ENCODE measurements around the gene SRRM4.
A peak's percentile ranks its signal among the peaks of the same experiment; 100 is the strongest.
"Not testable (repeated sequence)": the region's sequence is repeated elsewhere in the genome, so short reads cannot be mapped to it uniquely, and the experiment has no call there.

Gene SRRM4, protein sequence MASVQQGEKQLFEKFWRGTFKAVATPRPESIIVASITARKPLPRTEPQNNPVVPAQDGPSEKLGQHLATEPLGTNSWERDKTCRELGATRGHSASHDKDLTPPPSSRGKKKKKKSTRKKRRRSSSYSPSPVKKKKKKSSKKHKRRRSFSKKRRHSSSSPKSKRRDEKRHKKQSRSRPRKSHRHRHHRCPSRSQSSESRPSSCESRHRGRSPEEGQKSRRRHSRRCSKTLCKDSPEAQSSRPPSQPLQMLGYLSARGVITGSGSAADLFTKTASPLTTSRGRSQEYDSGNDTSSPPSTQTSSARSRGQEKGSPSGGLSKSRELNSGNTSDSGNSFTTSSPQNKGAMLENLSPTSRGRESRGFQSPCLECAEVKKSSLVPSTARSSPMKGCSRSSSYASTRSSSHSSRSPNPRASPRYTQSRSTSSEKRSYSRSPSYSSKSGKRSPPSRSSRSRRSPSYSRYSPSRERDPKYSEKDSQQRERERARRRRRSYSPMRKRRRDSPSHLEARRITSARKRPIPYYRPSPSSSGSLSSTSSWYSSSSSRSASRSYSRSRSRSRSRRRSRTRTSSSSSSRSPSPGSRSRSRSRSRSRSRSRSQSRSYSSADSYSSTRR

DNA sequence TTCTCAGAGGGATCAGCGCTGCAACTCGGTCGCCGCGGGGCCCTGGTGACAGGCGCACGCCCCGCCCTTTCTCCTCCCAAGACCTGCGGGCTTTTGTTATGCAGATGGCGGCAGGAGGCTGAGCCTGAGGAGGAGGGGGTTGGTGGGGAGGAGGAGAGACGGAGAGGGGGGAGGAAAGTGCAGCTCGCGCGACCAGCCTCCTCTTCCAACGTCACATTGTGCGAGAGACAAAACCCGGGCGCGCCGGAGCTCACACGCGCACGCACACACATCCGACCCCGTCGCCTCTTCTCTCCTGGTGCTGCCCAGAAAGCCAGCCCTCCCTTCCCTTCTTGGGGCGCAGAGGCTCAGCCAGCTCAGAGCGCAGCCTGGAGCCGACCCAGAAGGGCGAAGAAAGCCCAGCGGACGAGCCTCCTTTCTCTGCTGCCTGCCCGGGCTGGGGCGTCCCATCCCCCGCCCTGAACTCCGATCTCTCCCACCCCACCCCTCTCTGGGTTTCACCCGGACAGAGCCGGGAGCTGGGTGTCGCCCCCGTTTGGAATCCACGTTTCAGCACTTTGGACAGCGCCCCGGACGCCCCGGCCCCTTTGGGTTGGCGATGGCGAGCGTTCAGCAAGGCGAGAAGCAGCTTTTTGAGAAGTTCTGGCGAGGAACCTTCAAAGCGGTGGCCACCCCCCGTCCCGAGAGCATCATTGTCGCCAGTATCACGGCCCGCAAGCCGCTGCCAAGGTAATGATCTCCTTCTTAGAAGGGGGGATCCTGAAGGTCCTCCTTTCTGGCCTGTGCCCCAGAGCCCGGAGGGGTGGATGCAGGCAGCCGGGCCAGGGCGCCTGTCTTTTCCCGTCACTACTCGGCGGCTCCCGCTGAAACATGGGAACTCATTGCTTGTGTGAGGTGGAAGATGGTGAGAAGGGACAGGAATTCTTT, at the start of gene SRRM4:
SRRM4 (plus strand) TSS at position 257 of the 927 bp plus-strand sequence; CDS start at position 599, 342 bp downstream.
- DNase-seq, result peak; percentile 12 to 58

DNA sequence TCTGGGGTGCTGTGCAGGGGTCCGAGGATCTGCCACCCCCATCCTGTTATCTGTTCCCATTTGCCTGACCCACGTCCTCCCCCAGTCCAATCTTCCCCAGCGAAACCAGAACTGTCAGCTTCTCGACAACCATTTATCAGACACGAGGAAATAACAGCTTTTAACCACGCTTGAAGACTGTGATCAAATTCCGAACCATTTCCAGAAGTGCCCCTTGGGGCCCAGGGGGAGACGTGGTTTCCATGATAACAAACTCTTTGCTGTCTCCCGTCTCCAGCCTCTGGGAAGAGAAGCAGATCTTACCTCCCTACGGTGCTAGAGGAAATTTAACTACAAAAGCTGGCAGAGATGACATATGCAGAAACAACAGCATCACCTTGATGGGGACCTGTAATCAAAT, 35.1 kb upstream of the SRRM4 start:
- DNase-seq, result no peak

DNA sequence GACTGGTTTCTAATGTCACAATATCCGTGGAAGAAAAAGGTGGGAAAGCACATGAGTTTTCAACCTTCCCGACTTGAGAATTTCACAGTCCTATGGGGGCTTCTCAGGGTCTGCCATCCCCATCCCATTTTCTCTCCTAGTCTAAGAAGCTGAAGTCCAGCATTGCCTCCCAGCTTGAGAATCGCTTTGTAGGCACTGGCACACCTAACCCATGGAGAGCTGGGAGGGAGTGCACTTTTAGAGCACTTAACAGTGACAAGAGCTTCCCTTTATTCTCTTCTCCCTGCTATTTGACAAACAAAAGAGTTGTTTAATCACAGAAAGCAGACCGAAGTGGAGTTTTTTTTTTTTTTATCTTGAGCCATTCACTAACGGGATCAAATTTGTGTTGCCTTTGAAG, 22.8 kb upstream of the SRRM4 start:
- DNase-seq, result no peak

DNA sequence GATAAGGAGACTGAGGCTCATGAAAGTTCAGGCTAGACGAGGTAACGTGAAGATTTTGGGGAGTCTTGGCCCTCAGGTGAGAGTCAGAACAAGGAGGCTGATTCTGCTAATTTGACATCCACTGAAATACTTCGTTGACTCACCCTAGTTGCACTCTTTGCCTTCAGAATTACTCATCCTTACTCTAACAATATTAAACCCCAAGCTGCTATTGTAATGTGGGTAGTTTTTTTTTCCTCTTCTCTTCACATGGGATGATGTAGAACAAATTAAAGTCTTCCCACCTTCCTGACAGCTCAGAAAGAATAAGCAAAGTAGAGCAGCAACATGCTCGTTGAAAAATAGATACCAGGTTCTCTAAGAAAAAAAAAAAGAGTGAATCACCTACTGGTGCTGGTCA, 22.0 kb upstream of the SRRM4 start:
- DNase-seq, result no peak

DNA sequence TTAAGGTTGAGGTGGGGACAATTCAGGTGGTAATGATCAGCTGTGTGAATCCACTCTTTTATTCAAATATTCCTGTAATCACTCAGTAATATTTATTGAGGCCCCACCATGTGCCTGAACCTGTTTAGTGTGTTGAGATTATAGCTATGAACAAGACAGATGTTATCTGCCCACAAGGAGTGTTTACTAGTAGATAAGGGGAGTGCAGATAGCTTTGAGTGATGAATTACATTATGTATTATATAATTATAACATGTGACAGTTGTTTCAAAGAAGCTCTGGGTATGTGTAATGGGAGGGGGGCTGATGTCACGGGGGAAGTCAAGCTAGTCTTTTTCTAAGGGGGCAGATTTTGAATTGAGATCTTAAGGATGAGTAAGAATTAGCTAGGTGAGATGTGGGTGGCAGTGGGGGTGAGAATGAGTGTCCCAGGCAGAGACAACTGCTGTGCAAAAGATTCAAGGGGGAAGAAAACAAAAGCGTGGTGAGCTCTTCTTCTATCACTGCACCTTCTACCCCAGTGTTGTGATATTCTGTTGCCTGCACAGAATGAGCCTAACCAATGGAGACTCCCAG, 21.3 kb upstream of the SRRM4 start:
- no peak for DNase-seq

DNA sequence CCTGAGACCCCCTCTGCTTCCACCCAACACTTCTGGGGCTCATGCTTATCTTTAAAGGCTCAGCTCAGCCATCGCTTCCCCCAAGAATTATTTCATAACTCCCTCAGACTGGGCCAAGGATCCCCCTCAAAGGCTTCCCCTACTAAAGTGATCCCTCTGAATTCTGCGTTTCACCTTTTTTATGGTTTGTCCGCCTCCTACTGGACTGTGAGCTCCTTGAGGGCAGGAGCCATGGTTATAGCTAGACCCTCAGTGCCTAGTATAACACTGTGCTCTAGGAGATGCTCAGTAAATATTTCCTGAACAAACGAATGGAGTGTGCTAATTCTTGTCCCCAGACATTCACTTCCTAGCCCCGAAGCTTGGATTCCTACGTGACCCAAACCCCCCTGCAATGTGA, 20.5 kb upstream of the SRRM4 start:
- no peak for DNase-seq

- DNase-seq, result no peak
These were observed 16.4 kb upstream of the SRRM4 start for GRCh38 chr12:118964988-118965387.

DNA sequence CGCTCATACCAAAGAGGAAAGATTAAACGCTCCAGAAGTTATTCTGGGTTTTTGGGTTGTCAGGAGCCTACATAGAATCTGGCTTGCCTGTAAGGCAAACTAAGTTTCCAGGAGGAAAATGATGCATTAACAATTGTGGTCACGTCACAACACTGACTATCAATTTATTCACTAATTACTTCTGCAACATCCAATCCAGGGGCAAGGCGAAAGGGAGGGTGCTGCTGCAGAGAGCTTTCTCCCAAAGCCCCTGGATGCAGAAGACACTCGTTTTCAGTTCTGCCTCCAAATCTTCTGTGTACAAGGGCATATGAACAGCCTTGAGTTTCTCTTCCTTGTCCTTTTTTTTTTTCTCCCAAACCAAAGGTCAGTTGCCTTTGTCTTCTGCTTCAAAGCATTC, 10.5 kb upstream of the SRRM4 start:
- no peak for DNase-seq

DNA sequence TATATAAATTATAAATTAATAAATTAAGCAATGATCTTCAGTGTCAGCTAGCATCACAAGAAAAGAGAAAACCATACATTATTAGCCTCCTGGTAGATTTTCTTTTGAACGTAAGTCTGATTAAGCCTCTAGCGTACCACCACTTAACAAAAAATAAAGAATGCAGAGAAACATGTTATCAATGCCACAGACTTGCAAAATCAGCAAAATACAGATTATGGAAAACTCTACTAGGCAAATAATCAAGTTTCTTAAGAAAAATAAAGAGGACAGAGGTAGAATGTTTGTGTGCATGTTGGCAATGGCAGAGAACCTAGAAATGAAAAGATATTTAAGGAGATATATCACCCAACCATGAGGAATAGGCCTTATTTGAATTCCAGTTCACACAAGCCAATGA, 8.4 kb upstream of the SRRM4 start:
- no peak for DNase-seq

DNA sequence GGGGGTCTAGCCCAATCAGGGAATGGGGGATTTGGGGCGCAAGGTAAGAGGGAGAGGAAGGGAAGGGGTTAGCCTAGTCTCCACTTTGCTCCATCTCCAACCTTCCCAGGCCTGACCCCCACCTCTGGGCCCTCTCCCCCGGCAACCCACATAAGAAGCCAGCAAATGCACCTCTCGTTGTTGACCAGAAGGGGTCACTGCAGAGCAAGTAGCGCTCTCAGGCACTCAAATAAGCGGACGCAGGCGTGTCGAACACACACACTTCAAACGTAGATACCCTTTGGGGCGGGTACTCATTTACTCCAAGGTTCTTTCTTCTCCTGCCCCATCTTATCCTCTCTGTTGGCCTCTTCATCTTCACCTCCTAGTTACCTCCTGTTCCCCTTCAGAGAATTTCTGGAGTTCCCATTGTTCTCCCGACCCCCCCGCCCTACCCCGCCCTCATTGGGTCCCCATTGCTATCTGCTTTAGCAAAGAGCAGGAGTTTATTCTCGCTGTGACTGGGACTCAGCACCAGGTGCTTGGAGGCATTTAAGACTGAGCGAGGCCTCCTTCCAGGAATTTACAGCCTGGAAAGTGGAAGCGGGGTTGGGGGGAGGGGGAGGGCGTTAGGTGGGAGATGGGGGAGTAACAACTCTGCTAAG, 1.5 kb upstream of the SRRM4 start:
- DNase-seq, result peak; percentile 6 to 18

DNA sequence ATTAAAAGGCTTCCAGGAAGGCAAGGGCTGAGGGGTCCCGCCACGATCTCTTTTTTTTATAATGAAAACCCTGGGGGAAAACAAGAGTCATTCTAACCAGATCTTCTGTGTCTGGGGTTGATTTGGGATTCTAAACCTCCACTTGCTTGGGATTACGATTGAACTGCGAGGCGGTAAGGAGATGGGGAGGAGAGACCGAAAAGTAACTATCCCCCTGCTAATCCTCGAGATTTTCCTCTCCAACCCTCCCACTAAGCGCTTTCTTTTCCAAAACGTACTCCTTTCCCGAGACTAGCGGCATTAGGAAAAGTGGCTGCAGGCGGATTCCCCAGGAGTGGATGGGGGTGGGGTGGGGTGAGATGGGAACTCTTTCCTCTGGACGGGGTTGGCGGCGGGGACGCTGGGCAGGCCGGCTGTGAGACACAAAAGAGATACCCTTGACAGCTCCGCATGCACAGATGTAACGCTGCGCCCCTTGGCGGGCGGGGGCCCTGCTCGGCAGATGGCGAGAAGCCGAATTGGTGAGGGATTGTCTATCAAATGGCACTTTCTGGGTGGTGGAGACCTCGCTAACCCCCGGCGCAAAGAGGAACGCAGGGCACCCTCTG, 830 bp upstream of the SRRM4 start:
- no peak for DNase-seq

DNA sequence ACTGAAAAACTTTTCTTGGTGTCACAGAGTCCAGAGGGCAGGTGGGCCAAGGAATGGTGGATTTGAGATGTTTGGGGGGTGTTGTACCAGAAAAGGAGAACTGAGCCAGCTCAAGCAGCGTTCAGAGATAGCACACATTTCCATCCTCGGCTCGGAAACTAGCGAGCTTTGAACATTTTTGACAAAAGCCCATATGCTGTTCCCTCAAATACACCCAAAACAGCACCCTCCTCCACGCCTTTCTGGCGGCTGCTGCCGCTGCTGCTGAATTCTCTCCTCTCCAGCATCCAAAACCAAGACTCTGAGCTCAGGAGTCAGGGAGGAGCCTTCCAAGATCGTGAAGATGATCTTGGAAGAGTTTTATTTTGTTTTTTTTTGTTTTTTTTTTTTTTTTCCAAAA, 961 bp downstream of the SRRM4 start:
- peak in 1 of 2 donors; percentile 22 for DNase-seq

GRCh38 chr12:118982984-118983761, 1.8 kb downstream of the SRRM4 start:
- no peak for DNase-seq

- no peak for DNase-seq
These were observed 3.0 kb downstream of the SRRM4 start for GRCh38 chr12:118984161-118984943.

GRCh38 chr12:118986050-118986449, 4.7 kb downstream of the SRRM4 start:
- DNase-seq, result no peak

DNA sequence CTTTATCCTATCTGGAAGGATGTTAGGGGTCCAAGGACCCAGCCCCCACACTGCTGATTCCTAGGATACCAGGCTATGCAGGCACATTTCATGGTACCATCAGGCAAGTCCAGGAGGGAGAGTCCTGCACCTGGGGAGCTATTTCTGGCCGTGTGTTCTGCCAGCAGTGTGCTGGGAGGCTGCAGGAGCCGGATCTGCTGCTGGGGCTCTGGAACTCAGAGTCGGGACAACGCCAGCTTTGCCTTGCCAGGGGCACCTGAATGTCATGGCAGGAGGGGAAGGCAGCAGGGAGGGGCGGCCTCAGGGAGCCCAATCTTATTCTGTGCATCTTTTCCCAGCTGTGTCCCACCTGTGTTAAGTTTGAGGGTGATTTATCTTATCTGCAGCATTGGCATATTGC, 17.8 kb downstream of the SRRM4 start:
- no peak for DNase-seq

- no peak for DNase-seq
These were observed 23.7 kb downstream of the SRRM4 start for GRCh38 chr12:119005085-119005484.

GRCh38 chr12:119005913-119006312, 24.6 kb downstream of the SRRM4 start:
- no peak for DNase-seq

DNA sequence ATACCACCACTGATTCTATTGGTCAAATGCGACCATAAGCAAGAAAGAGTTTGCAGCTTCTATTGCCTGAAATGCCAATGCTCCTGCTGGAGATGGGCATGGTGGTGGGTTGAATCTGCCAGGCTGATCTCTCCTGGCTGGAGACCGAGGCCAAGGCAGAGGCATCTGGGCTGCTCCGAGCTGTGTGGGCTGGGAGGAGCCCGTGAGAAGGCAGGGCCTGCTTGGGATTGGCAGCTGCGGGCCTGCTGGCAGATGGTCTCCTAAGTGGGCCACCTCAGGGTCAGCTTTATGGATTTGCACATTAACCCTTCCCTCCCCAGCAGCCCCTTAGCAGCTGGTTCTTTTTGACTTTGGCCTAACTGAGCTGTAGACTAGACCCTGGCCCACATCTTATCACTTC, 25.4 kb downstream of the SRRM4 start:
- no peak for DNase-seq

DNA sequence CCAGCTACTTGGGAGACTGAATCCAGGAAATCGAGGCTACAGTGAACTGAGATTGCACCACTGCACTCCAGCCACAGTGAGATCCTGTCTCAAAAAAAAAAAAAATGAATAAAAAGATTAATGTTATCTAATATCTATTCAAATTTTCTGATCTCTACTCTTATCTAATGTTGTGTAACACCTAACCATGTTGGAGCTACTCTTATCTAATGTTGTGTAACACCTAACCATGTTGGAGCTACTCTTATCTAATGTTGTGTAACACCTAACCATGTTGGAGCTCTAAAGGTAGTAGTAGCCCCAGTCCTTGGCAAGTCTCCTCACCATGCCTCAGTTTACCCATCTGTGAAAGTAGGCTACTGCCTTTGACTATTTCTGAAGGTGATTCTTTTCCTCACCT, 26.9 kb downstream of the SRRM4 start:
- DNase-seq, result not testable (repeated sequence)
